SK-N-MC (cell line): ENCODE data around the gene POMGNT1.

Experiments used
- EZH2 ChIP-seq: fragments of 200-600 bp; sonication (generic); IDR thresholded peaks from one replicate; pipeline ENCODE4 v1.6.1; 2017; ENCODE audit warnings: antibody characterized with exemption
- FOXP2 ChIP-seq: optimal IDR thresholded peaks from 2 replicates; pipeline ENCODE3; 2011; ENCODE audit warnings: mild to moderate bottlenecking, moderate library complexity; ENCODE audit not compliant: insufficient read depth; ENCODE audit errors: extremely low read length, control extremely low read depth

- TF ChIP-seq EZH2 (no peak), FOXP2 (no peak)
These were observed 23.0 kb downstream of the POMGNT1 start for GRCh38 chr1:46175243-46175642.
